ENCODE measurements around the gene PCNP. TPM values are rescaled to one million over a fixed set of nuclear protein-coding genes. Genes with fewer than 3 reads are reported as not detected.
"Not testable (repeated sequence)": the region's sequence is repeated elsewhere in the genome, so short reads cannot be mapped to it uniquely, and the experiment has no call there.

PCNP gene
- total RNA-seq, 2 donors from 2014 or later = 63.4 to 83.9 TPM

- no peaks in the 10 kb centered on the region for H3K9me3 ChIP-seq
- H3K27me3 ChIP-seq = no peaks in the 10 kb centered on the region
- H3K27ac ChIP-seq = no peak overlapping the region
- TF ChIP-seq, protein P1, sequence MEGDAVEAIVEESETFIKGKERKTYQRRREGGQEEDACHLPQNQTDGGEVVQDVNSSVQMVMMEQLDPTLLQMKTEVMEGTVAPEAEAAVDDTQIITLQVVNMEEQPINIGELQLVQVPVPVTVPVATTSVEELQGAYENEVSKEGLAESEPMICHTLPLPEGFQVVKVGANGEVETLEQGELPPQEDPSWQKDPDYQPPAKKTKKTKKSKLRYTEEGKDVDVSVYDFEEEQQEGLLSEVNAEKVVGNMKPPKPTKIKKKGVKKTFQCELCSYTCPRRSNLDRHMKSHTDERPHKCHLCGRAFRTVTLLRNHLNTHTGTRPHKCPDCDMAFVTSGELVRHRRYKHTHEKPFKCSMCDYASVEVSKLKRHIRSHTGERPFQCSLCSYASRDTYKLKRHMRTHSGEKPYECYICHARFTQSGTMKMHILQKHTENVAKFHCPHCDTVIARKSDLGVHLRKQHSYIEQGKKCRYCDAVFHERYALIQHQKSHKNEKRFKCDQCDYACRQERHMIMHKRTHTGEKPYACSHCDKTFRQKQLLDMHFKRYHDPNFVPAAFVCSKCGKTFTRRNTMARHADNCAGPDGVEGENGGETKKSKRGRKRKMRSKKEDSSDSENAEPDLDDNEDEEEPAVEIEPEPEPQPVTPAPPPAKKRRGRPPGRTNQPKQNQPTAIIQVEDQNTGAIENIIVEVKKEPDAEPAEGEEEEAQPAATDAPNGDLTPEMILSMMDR (IDR thresholded peaks at IDR 0.05) = no peak
- H3K4me1 ChIP-seq = no peaks in the 10 kb centered on the region
- peak; percentile 11 for DNase-seq (ENCODE audit: low spot score)
- H3K4me3 ChIP-seq = no peak overlapping the region
- no peaks in the 10 kb centered on the region for H3K36me3 ChIP-seq
Observed at GRCh38 chr3:101637451-101637850, 63.5 kb downstream of the PCNP start.

GRCh38 chr3:101638261-101638745, 64.3 kb downstream of the PCNP start:
- TF ChIP-seq, protein P1 (IDR thresholded peaks at IDR 0.05) = no peak
- no peaks in the 10 kb centered on the region for H3K27me3 ChIP-seq
- no peak overlapping the region for H3K4me3 ChIP-seq
- H3K9me3 ChIP-seq = no peaks in the 10 kb centered on the region
- no peaks in the 10 kb centered on the region for H3K4me1 ChIP-seq
- H3K36me3 ChIP-seq = no peaks in the 10 kb centered on the region
- peak; percentile 36 for DNase-seq (ENCODE audit: low spot score)
- H3K27ac ChIP-seq = no peak overlapping the region

DNA sequence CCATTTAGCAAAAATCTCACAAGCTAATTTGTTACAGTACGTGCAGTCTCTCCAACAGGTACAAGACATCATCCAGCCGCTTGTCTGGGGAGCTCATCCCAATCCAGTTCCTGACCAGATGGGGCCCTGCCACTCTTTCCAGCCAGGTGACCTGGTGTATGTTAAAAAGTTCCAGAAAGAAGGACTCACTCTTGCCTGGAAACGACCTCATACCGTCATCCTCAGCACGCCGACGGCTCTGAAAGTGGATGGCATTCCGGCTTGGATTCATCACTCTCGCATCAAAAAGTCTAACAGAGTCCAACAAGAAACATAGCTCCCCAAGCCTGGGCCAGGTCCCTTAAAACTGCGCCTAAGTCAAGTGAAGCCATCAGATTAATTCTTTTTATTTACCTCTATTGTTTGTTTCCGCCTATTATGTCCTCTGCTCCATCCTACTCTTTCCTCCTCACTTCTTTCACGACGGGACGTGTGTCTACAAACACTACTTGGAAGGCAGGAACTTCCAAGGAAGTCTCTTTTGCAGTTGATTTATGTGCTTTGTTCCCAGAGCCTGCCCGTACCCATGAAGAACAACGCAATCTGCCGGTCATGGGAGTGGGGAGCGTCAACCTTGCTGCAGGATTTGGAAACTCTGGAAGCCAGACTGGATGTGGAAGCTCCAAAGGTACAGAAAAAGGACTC, 65.4 kb downstream of the PCNP start:
- H3K4me1 ChIP-seq = no peaks in the 10 kb centered on the region
- no peaks in the 10 kb centered on the region for H3K9me3 ChIP-seq
- no peak overlapping the region for H3K4me3 ChIP-seq
- H3K36me3 ChIP-seq = no peaks in the 10 kb centered on the region
- no peak overlapping the region for H3K27ac ChIP-seq
- TF ChIP-seq, protein P1 (IDR thresholded peaks at IDR 0.05) = no peak
- no peaks in the 10 kb centered on the region for H3K27me3 ChIP-seq
- peak; percentile 51 for DNase-seq (ENCODE audit: low spot score)

DNA sequence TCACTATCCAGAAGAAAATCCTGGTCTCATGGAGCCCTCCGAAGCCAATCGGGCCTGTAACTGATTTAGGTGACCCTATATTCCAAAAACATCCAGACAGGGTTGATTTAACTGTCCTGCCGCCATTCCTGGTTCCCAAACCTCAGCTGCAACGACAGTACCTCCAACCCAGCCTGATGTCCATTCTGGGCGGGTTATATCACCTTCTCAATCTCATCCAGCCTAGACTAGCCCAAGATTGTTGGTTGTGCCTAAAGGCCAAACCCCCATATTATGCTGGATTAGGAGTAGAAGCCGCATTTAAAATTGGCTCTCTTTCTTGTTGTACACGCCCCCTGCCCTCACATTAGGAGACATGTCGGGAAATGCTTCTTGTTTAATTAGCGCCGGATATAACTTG, 66.3 kb downstream of the PCNP start:
- Histone ChIP-seq H3K4me1 (no peaks in the 10 kb centered on the region), H3K27ac (no peak overlapping the region), H3K27me3 (no peaks in the 10 kb centered on the region), H3K4me3 (no peak overlapping the region), H3K36me3 (no peaks in the 10 kb centered on the region), H3K9me3 (no peaks in the 10 kb centered on the region)
- peak; percentile 5 for DNase-seq (ENCODE audit: low spot score)
- TF ChIP-seq, protein P1 (IDR thresholded peaks at IDR 0.05) = no peak

- H3K9me3 ChIP-seq, H3K4me3 ChIP-seq, H3K36me3 ChIP-seq, H3K27me3 ChIP-seq, H3K27ac ChIP-seq, H3K4me1 ChIP-seq: not testable (repeated sequence)
- peak; percentile 28 for DNase-seq (ENCODE audit: low spot score)
Observed at GRCh38 chr3:101641397-101642115, 67.6 kb downstream of the PCNP start.

- no peak overlapping the region for H3K27ac ChIP-seq
- peak; percentile 34 for DNase-seq (ENCODE audit: low spot score)
- H3K27me3 ChIP-seq = no peaks in the 10 kb centered on the region
Observed at GRCh38 chr3:101642441-101642840, 68.5 kb downstream of the PCNP start.

More at GRCh38 chr3:101642441-101642840, 68.5 kb downstream of the PCNP start:
- H3K4me3 ChIP-seq = no peak overlapping the region
- H3K9me3 ChIP-seq = no peaks in the 10 kb centered on the region
- no peaks in the 10 kb centered on the region for H3K4me1 ChIP-seq
- no peaks in the 10 kb centered on the region for H3K36me3 ChIP-seq
- TF ChIP-seq, protein P1 (IDR thresholded peaks at IDR 0.05) = no peak

Data from right atrium auricular region (tissue), 2 donors.